NCI-H524 (cell line): Measurements from ENCODE around the gene APOO.
"Not testable (repeated sequence)": the region's sequence is repeated elsewhere in the genome, so short reads cannot be mapped to it uniquely, and the experiment has no call there.

Source experiments
- DNase-seq, 2 experiments: peaks; one replicate each; lab custom pipeline; 2025; lab: John Stamatoyannopoulos, UW

APOO gene

GRCh38 chrX:23861215-23861896, 46.4 kb downstream of the APOO start:
- DNase-seq: no peak

GRCh38 chrX:23859238-23859637, 48.5 kb downstream of the APOO start:
- not testable (repeated sequence) for DNase-seq

DNA sequence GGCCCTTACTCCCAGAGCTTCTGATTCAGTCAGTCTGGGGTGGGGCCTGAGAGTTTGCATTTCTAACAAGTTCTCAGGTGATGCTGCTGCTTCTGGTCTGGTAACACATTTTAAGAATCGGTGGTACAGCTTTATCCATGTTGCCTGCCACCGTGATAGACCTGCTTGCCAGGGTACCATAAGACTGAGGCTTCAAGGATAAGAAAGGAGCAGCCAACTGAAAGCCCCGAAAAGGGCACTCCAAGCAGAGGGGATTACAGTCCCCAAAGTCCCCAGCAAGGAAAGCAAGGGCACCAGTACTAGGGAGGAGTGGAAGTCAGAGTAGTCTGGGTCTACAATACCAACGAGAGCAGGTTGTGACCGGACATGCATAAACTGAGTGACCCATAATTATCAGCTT, 49.8 kb downstream of the APOO start:
- no peak for DNase-seq

DNA sequence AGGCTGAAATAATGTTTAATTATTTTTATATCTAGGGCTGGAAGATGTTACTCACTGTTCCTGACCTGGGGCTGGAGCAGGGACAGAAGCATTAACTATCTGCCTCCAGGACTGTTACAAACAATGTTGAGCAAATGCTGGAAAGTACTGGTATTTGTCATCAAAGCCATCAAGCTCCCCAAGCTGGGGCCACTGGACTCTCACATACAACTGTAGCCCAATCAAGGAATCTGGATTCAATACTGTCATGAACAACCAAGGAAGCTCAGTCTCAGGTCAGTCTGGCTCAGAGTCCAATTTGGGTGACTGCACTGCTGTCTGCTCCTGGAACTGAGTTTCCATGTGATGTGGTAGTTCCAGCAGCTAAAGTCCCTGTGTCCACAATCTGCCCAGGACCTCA, 50.4 kb downstream of the APOO start:
- DNase-seq: no peak

DNA sequence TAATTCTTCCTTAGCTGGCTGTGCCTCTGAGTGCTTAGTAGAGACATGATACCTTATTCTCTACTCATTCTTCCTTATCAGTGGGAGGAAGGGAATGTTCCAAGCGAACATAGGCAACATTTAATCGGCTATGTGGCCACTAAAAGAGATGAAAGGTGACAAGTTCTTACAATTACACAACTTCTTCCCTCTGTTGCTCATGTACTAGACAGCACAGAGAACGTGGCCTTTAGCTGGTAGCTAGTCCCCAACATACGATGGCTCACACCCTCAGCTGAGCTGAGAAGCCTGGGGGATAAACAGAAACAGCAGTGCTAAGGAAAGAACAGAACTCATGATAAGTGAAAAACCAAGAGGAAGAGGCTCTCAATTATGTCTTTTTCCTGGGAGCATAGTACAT, 52.2 kb downstream of the APOO start:
- DNase-seq: no peak

DNA sequence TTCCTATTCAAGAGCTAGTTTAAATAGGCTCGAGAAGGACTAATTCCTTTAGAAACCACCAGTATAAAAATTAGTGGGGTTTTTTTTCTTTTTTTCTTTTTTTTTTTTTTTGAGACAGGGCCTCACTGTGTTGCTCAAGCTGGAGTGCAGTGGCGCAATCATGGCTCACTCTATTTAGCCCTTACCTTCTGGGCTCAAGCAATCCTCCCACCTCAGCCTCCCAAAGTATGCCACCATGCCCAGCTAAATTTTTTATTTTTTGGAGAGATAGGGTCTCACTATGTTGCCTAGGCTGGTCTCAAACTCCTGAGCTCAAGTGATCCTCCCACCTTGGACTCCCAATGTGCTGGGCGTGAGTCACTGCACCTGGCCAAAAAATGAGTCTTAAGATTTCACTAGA, 52.8 kb downstream of the APOO start:
- no peak for DNase-seq

DNA sequence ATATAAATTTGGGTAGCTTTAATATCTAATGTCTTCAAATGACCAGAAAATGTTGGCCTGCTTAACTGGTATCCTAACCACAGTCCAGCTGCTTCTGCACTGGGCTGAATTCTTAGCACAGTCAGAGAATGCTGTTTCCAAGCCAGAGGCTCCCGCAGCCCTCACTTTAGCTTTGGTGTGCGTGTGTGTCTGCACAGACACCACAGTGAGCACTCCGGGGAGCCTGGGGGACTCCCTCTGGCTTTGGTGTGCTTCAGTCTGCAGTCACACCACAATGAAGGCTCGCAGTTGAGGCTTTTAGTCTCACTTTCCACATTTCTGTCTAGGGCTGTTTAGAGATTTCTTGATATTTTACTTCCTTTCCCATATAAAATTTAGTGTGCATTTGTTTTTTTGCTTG, 53.6 kb downstream of the APOO start:
- no peak for DNase-seq

DNA sequence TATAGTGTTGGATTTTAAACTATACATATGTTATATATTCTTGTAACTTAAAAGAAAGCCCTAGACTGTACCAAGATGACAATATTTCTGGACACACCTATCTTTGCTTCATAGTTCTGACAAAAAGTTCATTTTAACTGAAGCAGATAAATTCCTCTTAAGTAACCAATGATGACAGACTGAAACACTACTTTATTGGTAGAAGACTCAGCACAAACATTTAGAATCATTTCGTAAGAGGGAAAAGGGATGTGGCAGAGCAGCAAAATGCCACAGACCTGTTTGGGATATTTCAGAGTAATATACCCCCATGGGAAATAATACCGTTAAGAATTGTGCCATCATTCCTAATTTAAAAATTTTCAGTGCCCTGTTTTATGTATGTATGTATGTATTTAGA, 56.2 kb downstream of the APOO start:
- DNase-seq: no peak

DNA sequence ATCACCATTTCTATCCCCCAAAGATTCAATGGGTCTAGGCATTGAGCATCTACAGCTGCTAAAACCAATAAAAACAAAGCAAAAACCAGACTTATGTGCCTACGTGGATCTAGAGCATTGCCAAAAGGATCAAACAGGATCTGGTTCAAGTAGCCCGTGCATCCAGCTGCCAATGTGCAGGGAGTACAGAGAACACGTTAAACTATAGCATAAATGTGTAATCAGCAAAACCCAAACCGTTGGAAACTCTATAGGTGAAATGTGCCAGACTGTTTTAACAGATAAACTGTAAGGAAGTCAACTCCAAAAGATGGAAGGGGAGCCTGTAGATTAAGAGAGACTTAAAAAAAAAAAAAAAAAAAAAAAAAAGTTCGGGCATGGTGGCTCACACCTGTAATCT, 58.5 kb downstream of the APOO start:
- DNase-seq: no peak

DNA sequence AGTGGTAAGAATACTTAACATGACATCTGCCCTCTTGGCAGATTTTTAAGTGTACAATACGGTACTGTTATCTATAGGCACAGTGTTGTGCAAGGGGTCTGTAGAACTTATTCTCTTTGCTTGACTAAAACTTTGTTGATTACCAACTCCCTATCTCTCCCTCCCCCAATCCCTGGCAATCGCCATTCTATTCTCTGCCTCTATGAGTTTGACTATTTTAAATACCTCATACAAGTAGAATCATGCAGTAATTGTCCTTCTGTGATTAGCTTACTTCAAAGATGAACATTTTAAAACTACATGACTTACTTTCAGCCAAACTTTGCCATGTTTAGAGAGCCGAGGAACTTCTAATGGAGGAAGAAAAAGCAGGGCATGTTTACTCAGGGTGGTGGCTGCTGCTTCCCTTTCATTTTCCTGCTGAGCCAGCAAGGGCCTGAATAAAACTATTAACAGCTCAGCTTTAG, 62.4 kb downstream of the APOO start:
- no peak for DNase-seq

GRCh38 chrX:23844502-23845138, 63.1 kb downstream of the APOO start:
- DNase-seq: no peak

GRCh38 chrX:23841847-23842522, 65.8 kb downstream of the APOO start:
- no peak for DNase-seq

DNA sequence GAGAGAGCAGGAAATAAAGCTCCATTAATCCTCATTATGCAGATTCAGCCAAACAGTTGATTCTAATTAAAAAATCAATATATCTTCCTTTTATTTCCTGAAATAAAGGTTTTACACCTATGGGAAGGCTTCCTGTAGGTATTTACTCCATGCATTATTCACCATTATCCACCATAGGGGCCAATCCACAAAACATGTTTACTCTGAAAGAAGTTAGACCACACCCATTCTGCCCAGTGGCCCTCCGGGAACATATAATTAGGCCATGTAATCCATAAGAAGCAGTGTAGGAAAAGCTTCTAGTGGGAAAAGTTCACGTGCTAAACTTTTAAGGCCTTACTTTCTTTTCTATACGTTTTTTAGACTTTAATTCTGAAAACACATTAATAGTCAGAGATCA, 67.1 kb downstream of the APOO start:
- DNase-seq: peak in 1 of 2 experiments; percentile 32

DNA sequence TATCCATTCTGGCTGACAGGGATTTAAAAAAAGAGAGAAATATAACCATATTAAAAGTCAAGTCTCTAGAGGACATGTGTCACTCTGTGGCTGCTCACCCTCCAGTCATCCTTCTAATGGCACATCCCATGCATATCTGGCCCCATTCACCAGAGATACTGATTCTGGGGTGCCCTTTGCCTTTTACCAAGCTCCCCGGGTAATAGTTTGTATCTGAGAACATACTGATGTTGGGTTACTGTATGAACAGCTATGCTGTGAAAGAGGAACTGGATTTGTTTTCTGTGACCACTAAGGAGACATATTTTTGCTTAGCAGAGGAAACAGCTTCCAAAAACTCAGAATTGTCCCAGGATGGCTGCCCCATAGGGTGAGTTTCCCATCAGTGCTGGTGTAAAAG, 68.8 kb downstream of the APOO start:
- no peak for DNase-seq

GRCh38 chrX:23832721-23833120, 75.0 kb downstream of the APOO start:
- DNase-seq: no peak

DNA sequence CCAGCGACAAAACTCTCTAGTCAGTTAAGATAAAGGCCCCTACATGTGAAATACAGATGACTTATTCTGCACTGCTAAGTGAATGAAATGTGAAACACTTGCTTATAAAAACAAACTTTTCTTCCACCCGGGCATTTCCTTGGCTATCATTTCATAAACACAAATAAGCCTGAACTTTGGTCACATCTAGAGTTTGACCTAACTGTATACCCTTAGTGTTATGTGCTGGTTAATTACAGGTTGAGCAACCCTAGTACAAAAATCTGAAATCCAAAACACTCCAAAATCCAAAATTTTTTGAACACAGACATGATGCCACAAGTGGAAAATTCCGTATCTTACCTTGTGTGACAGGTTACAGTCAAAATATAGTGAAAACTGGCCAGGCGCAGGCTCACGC, 78.9 kb downstream of the APOO start:
- DNase-seq: no peak

GRCh38 chrX:23826653-23827052, 81.1 kb downstream of the APOO start:
- peak; percentile 45 to 72 for DNase-seq

DNA sequence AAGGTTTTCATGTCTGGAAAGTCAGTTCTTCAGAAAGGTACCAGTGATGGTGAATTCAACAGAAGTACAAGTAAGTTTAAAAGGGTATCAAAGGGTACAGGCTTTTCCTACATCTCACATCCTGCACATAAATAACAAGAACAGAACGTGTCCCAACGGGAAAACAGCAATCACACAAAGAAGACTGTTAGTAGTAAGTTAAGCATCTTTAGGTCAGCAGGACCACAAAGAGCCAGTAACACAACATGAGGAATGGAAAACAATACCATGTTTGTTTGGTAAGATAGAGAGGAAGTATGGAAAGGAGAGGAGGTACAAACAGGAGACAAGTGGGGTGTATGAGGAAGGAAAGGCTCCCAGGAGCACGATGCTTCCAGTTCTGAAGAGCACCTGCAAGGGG, 81.5 kb downstream of the APOO start:
- no peak for DNase-seq

- DNase-seq: no peak
Observed at GRCh38 chrX:23825675-23826074, 82.1 kb downstream of the APOO start.

DNA sequence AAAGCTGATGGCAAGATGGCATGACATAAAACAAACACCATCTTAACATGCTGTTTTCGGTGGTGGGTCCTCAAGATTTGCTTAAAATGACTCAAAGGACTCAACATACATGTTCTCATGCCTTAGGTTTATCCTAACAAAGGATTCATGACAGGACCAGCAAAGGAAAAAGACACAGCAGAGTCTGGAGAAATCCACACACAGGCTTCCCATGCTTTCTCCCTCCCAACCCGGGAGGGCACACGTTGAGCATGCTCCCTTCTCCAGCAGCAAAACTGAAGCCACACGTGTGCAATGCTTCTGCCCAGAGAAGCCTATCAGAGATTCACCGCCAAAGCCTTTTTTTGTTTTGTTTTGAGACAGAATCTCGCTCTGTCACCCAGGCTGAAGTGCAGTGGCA, 84.9 kb downstream of the APOO start:
- no peak for DNase-seq

DNA sequence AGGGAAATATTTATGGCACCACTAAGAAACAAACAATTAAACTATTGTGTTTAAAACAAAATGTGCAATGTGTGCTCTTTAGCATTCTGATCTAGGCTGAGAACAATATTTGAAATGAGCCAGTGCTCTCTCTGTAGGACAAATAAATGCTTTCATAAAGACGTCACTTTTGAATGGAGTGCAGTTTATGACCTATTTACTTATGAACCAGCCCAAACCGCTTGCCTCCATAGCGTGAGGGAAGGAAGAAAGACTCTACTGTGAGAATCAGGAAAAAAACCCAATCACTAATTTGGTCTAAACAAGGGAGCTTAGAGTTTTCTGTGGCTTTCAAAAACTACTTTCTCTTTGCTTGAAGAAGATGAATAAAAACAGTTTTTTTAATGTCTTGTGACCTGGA, 85.3 kb downstream of the APOO start:
- no peak for DNase-seq

GRCh38 chrX:23821847-23822246, 85.9 kb downstream of the APOO start:
- DNase-seq: no peak

- no peak for DNase-seq
Observed at GRCh38 chrX:23820235-23820782, 87.4 kb downstream of the APOO start.
